Epithelial cell of esophagus (primary cell): ENCODE results near the gene NOP10.
A peak's percentile ranks its signal among the peaks of the same experiment; 100 is the strongest.

Source experiments
- DNase-seq: peaks from one replicate; pipeline ENCODE4 v3.0.0; 2010; ENCODE audit warnings: low read depth
- H3K4me3 ChIP-seq: 2 replicates; pipeline ENCODE4 v1.5.1; 2011; ENCODE audit warnings: mild to moderate bottlenecking, low read length, control low read depth
- CTCF ChIP-seq: IDR thresholded peaks from 2 replicates; pipeline ENCODE4 v1.5.1; 2011; ENCODE audit warnings: low read depth, mild to moderate bottlenecking, low read length, control low read depth, inconsistent platforms; ENCODE audit not compliant: insufficient read depth; ENCODE audit errors: missing control alignments

Gene NOP10

GRCh38 chr15:34327906-34328305, 15.0 kb downstream of the NOP10 start:
- DNase-seq = no peak
- no peak overlapping the region for H3K4me3 ChIP-seq
- TF ChIP-seq CTCF = no peak

GRCh38 chr15:34325368-34325767, 17.6 kb downstream of the NOP10 start:
- no peak for DNase-seq
- H3K4me3 ChIP-seq = no peak overlapping the region
- TF ChIP-seq CTCF = no peak

GRCh38 chr15:34324933-34325332, 18.0 kb downstream of the NOP10 start:
- no peak for TF ChIP-seq CTCF
- no peak overlapping the region for H3K4me3 ChIP-seq
- no peak for DNase-seq

GRCh38 chr15:34323217-34323616, 19.7 kb downstream of the NOP10 start:
- no peak for DNase-seq
- no peak overlapping the region for H3K4me3 ChIP-seq
- TF ChIP-seq CTCF = no peak

GRCh38 chr15:34318277-34319079, 24.5 kb downstream of the NOP10 start:
- TF ChIP-seq CTCF = no peak
- peak overlapping the region; percentile 68 for H3K4me3 ChIP-seq
- peak; percentile 91 for DNase-seq

GRCh38 chr15:34314491-34315490, 28.1 kb downstream of the NOP10 start:
- no peak overlapping the region for H3K4me3 ChIP-seq
- DNase-seq = no peak
- TF ChIP-seq CTCF = no peak
